D341Med (cell line): ENCODE results near the gene SPSB3.
"Not testable (repeated sequence)": the region's sequence is repeated elsewhere in the genome, so short reads cannot be mapped to it uniquely, and the experiment has no call there.

ENCODE experiments used
- DNase-seq: peaks from one replicate; pipeline ENCODE4 v3.0.0; 2012; ENCODE audit warnings: low spot score

Gene SPSB3

GRCh38 chr16:1816396-1817275, 34.3 kb upstream of the SPSB3 start:
- DNase-seq, result no peak

- DNase-seq, result no peak
Measured at GRCh38 chr16:1815461-1815860, 33.1 kb upstream of the SPSB3 start.

- DNase-seq, result peak; percentile 88
Measured at GRCh38 chr16:1812732-1813163, 30.4 kb upstream of the SPSB3 start.

- no peak for DNase-seq
Measured at GRCh38 chr16:1810536-1810935, 28.2 kb upstream of the SPSB3 start.

- no peak for DNase-seq
Measured at GRCh38 chr16:1810106-1810505, 27.7 kb upstream of the SPSB3 start.

- DNase-seq, result no peak
Measured at GRCh38 chr16:1809281-1809801, 27.0 kb upstream of the SPSB3 start.

- no peak for DNase-seq
Measured at GRCh38 chr16:1808691-1809090, 26.3 kb upstream of the SPSB3 start.

GRCh38 chr16:1807626-1808025, 25.3 kb upstream of the SPSB3 start:
- DNase-seq, result no peak

GRCh38 chr16:1800701-1801100, 18.3 kb upstream of the SPSB3 start:
- no peak for DNase-seq

GRCh38 chr16:1799263-1799662, 16.9 kb upstream of the SPSB3 start:
- not testable (repeated sequence) for DNase-seq

- no peak for DNase-seq
Measured at GRCh38 chr16:1794908-1795666, 12.7 kb upstream of the SPSB3 start.

GRCh38 chr16:1794221-1794871, 12.0 kb upstream of the SPSB3 start:
- no peak for DNase-seq

- DNase-seq, result no peak
Measured at GRCh38 chr16:1793578-1794220, 11.3 kb upstream of the SPSB3 start, which contains the start of gene IGFALS. IGFALS (minus strand) TSS chr16:1793705; CDS start chr16:1793652, 53 bp downstream.

GRCh38 chr16:1792836-1793577, 10.6 kb upstream of the SPSB3 start:
- DNase-seq, result no peak

GRCh38 chr16:1791943-1792812, 9.8 kb upstream of the SPSB3 start:
- DNase-seq, result no peak

- DNase-seq, result no peak
Measured at GRCh38 chr16:1791256-1791942, 9.0 kb upstream of the SPSB3 start.

GRCh38 chr16:1790611-1791255, 8.4 kb upstream of the SPSB3 start:
- no peak for DNase-seq

- no peak for DNase-seq
Measured at GRCh38 chr16:1790261-1790610, 7.9 kb upstream of the SPSB3 start.

GRCh38 chr16:1789643-1790045, 7.3 kb upstream of the SPSB3 start:
- no peak for DNase-seq
